ENCODE measurements around the gene PFDN6. TPM values are rescaled to one million over a fixed set of nuclear protein-coding genes. Genes with fewer than 3 reads are reported as not detected.

PFDN6 gene
- total RNA-seq, 1 experiment from 2014 or later: 95.7 TPM

DNA sequence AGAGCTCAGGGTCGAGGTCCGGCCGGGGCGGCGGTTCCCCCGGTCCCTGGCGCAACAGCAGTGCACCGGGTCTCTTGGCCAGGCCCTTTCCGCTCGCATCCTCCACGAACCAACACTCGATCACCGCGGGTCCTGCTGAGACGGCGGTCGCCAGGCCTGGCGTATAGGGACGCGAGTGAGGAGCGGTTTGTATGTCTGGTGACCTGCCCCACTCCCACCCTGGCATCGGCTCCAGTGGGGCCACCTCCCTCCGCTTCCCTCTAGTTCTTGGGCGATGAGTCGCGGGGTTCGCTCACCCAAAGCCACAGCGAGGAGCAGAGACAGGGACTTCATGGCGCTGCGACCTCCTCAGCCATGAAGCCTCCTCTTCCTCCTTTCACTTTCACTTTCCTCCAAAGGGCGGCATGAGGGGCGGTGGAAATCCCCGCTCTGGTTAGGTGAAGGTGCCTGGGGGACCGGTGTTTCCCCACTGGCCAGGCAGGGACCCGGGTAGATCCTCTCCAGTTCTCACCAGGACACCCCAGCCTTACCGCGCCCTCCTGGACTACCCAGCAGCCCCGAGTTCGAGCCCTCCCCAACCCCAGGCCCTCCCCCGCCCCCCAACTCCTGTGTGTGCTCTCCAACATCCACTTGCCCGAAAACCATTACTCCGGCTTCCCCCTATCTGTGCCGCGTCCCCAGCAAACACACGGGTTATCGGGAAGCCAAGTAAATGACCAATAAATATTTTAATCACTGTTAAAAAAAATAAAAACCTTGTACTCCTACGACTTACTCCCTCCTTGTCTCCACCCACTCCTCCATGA is 24.5 kb downstream of the PFDN6 start, which contains the start of gene TAPBP:
TAPBP (minus strand) TSS at position 370 of the 806 bp plus-strand sequence; CDS start at position 333, 37 bp downstream.
- Mint-ChIP-seq H3K36me3 (peaks cover 5% of the 10 kb centered on the region), H3K9me3 (no peaks in the 10 kb centered on the region), H3K4me3 (peak within 1 kb of the TSS; percentile 93), H3K27ac (peak within 1 kb of the TSS; percentile 93), H3K4me1 (peaks cover 41% of the 10 kb centered on the region), H3K27me3 (ENCODE audit: low read depth) (no peaks in the 10 kb centered on the region; the same call in 1 of the 2 replicates)
- TF ChIP-seq, protein P1, sequence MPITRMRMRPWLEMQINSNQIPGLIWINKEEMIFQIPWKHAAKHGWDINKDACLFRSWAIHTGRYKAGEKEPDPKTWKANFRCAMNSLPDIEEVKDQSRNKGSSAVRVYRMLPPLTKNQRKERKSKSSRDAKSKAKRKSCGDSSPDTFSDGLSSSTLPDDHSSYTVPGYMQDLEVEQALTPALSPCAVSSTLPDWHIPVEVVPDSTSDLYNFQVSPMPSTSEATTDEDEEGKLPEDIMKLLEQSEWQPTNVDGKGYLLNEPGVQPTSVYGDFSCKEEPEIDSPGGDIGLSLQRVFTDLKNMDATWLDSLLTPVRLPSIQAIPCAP (CRISPR knock-in tag; IDR thresholded peaks at IDR 0.05): peak; percentile 79
- TF ChIP-seq IRF2 (CRISPR knock-in tag; IDR thresholded peaks at IDR 0.05; ENCODE audit: borderline replicate concordance, low read depth) (0 out of 2 replicates have a peak, but pooled peaks have one; percentile 65), ZNF671 (CRISPR knock-in tag; IDR thresholded peaks at IDR 0.05) (peak; percentile 50; the same call in 1 of the 2 replicates), GABPB1 (CRISPR knock-in tag; IDR thresholded peaks at IDR 0.05) (peak; percentile 34; the same call in 1 of the 2 replicates), PRRX2 (CRISPR knock-in tag; IDR thresholded peaks at IDR 0.05) (no peak), ZNF219 (CRISPR knock-in tag; IDR thresholded peaks at IDR 0.05; ENCODE audit: borderline replicate concordance) (no peak), ZNF232 (CRISPR knock-in tag; IDR thresholded peaks at IDR 0.05) (no peak), ETV6 (CRISPR knock-in tag; IDR thresholded peaks at IDR 0.05) (0 out of 2 replicates have a peak, but pooled peaks have one; percentile 19), MXD4 (CRISPR knock-in tag; IDR thresholded peaks at IDR 0.05; ENCODE audit: borderline replicate concordance) (no peak), SP1 (CRISPR knock-in tag; conservative IDR thresholded peaks at IDR 0.05) (0 out of 2 replicates have a peak, but pooled peaks have one; percentile 11), NR3C1 (CRISPR knock-in tag; conservative IDR thresholded peaks at IDR 0.05; ENCODE audit: low read depth) (no peak), NFATC4 (CRISPR knock-in tag; IDR thresholded peaks at IDR 0.05) (0 out of 2 replicates have a peak, but pooled peaks have one; percentile 33), TP53 (CRISPR knock-in tag; IDR thresholded peaks at IDR 0.05) (no peak), TEAD1 (CRISPR knock-in tag; IDR thresholded peaks at IDR 0.05) (peak; percentile 58; the same call in 1 of the 2 replicates), CREM (CRISPR knock-in tag; IDR thresholded peaks at IDR 0.05) (no peak), NR2C2 (CRISPR knock-in tag; IDR thresholded peaks at IDR 0.05) (no peak), FOXJ3 (CRISPR knock-in tag; IDR thresholded peaks at IDR 0.05; ENCODE audit: borderline replicate concordance) (no peak)
- TF ChIP-seq, protein P2, sequence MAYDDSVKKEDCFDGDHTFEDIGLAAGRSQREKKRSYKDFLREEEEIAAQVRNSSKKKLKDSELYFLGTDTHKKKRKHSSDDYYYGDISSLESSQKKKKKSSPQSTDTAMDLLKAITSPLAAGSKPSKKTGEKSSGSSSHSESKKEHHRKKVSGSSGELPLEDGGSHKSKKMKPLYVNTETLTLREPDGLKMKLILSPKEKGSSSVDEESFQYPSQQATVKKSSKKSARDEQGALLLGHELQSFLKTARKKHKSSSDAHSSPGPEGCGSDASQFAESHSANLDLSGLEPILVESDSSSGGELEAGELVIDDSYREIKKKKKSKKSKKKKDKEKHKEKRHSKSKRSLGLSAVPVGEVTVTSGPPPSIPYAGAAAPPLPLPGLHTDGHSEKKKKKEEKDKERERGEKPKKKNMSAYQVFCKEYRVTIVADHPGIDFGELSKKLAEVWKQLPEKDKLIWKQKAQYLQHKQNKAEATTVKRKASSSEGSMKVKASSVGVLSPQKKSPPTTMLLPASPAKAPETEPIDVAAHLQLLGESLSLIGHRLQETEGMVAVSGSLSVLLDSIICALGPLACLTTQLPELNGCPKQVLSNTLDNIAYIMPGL (CRISPR knock-in tag; IDR thresholded peaks at IDR 0.05): peak; percentile 44; the same call in 1 of the 2 replicates
- TF ChIP-seq, protein P3, sequence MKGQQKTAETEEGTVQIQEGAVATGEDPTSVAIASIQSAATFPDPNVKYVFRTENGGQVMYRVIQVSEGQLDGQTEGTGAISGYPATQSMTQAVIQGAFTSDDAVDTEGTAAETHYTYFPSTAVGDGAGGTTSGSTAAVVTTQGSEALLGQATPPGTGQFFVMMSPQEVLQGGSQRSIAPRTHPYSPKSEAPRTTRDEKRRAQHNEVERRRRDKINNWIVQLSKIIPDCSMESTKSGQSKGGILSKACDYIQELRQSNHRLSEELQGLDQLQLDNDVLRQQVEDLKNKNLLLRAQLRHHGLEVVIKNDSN (CRISPR knock-in tag; IDR thresholded peaks at IDR 0.05): peak; percentile 45; the same call in 1 of the 2 replicates
- TF ChIP-seq, protein P4, sequence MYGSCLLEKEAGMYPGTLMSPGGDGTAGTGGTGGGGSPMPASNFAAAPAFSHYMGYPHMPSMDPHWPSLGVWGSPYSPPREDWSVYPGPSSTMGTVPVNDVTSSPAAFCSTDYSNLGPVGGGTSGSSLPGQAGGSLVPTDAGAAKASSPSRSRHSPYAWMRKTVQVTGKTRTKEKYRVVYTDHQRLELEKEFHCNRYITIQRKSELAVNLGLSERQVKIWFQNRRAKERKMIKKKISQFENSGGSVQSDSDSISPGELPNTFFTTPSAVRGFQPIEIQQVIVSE (CRISPR knock-in tag; IDR thresholded peaks at IDR 0.05; ENCODE audit: borderline replicate concordance): no peak
- TF ChIP-seq, protein P5, sequence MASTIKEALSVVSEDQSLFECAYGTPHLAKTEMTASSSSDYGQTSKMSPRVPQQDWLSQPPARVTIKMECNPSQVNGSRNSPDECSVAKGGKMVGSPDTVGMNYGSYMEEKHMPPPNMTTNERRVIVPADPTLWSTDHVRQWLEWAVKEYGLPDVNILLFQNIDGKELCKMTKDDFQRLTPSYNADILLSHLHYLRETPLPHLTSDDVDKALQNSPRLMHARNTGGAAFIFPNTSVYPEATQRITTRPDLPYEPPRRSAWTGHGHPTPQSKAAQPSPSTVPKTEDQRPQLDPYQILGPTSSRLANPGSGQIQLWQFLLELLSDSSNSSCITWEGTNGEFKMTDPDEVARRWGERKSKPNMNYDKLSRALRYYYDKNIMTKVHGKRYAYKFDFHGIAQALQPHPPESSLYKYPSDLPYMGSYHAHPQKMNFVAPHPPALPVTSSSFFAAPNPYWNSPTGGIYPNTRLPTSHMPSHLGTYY (CRISPR knock-in tag; IDR thresholded peaks at IDR 0.05): no peak
- TF ChIP-seq, protein P6, sequence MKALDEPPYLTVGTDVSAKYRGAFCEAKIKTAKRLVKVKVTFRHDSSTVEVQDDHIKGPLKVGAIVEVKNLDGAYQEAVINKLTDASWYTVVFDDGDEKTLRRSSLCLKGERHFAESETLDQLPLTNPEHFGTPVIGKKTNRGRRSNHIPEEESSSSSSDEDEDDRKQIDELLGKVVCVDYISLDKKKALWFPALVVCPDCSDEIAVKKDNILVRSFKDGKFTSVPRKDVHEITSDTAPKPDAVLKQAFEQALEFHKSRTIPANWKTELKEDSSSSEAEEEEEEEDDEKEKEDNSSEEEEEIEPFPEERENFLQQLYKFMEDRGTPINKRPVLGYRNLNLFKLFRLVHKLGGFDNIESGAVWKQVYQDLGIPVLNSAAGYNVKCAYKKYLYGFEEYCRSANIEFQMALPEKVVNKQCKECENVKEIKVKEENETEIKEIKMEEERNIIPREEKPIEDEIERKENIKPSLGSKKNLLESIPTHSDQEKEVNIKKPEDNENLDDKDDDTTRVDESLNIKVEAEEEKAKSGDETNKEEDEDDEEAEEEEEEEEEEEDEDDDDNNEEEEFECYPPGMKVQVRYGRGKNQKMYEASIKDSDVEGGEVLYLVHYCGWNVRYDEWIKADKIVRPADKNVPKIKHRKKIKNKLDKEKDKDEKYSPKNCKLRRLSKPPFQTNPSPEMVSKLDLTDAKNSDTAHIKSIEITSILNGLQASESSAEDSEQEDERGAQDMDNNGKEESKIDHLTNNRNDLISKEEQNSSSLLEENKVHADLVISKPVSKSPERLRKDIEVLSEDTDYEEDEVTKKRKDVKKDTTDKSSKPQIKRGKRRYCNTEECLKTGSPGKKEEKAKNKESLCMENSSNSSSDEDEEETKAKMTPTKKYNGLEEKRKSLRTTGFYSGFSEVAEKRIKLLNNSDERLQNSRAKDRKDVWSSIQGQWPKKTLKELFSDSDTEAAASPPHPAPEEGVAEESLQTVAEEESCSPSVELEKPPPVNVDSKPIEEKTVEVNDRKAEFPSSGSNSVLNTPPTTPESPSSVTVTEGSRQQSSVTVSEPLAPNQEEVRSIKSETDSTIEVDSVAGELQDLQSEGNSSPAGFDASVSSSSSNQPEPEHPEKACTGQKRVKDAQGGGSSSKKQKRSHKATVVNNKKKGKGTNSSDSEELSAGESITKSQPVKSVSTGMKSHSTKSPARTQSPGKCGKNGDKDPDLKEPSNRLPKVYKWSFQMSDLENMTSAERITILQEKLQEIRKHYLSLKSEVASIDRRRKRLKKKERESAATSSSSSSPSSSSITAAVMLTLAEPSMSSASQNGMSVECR (CRISPR knock-in tag; IDR thresholded peaks at IDR 0.05; ENCODE audit: borderline replicate concordance): 0 out of 2 replicates have a peak, but pooled peaks have one; percentile 23
- ChIA-PET POLR2A (interaction anchor here (0.9 to 1.0 kb wide), 4 partner anchors 11 to 117 kb away, joined by 3 to 5 read pairs (median 4); partner anchors contain the start of gene B3GALT4), CTCF (interaction anchor here (0.5 to 3.7 kb wide), 5 partner anchors 15 to 78 kb away, joined by 3 to 29 read pairs (median 5); partner anchors contain the start of gene RGL2)
- ATAC-seq: no peak; the same call in 1 of the 2 replicates
- DNase-seq (ENCODE audit: low spot score): peak; percentile 54
